IPS-NIHi7 (cell line): ENCODE data around the gene NAV2.

Experiments used
- DNase-seq: peaks from one replicate; pipeline ENCODE4 v3.0.0; 2012; ENCODE audit warnings: mixed read lengths; ENCODE audit errors: extremely low spot score

The NAV2 gene

DNA sequence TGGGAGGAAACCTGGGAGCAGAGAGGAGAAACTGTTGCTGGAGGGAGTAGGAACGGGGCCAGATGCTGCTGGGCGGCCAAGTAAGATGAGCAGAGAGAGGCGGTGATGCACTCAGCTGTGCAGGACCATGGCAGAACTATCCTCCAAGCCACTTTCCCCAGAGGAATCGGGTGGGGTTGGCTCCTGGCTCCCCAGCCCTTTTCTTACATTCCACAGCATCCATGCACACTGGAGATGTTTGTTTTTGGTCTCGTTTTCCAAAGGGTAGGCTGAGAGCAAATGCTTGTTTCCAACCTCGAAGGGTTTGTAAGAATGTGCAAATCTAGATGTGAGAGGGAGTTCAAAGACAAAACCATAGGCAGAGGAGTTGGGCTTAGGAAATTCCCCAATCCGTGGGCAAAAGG lies 374.5 kb downstream of the NAV2 start:
- DNase-seq, result no peak

- no peak for DNase-seq
Measured at GRCh38 chr11:20088397-20089225, 376.0 kb downstream of the NAV2 start.

- no peak for DNase-seq
Measured at GRCh38 chr11:20089367-20089766, 376.7 kb downstream of the NAV2 start.

- no peak for DNase-seq
Measured at GRCh38 chr11:20089796-20090653, 377.4 kb downstream of the NAV2 start.

GRCh38 chr11:20090654-20091374 lies 378.2 kb downstream of the NAV2 start:
- no peak for DNase-seq

DNA sequence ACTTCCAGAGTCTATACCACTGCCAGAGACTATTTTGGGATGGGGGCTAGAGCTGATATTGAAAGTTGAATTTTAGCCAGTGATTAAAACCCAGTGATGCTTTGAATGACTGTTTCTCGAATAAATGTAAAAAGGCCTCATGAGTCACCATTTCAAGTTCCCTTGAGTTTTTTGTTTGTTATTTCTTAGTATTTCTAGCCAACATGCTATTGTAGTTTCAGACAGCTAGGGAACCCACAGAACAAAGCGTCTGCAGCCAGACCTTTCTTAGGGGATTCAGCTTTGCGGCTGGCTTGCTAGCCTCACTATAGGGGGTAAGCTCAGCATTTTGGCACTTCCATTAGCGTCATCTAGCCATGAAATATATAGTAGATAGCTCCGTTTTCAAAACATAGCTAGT lies 381.1 kb downstream of the NAV2 start:
- no peak for DNase-seq

GRCh38 chr11:20095189-20095588 lies 382.6 kb downstream of the NAV2 start:
- no peak for DNase-seq

DNA sequence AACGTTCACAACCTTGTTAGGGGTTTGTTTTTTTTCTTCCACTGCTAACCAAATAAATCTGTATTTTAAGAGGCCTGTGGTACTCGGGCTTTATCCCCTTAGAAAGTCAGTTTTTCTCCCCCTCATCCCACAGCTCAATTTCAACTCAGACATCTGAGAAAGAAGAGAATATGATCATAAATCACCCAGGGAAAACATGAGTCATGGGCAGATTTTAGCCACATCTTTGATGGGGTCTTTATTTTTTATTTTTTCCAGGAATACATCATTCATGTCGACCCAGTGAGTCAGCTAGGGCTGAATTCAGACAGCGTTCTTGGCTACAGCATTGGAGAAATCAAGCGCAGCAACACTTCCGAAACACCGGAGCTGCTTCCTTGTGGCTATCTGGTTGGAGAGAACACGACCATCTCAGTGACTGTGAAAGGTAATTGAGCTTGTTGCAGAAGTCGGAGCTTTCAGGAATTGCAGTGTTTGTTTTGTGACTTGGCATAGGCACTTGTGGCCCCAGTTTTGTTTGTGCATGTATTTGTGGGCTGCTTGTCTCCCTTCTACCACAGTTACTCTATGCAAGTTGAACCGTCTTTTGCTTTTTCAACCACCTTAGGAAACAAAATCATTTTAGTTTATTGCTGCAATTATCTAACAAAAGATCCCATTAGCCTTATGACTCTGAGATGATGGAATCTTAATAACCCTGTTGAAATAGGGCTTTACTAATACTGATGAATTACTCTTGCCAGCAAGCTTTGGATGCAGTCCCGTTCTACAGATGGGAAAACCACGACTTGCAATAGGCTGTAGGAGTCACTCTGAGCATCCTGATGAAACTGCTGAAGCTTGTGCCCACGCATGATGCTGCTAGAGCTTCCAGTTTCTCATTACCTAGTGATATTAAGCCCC lies 384.9 kb downstream of the NAV2 start:
- no peak for DNase-seq

- DNase-seq, result no peak
Measured at GRCh38 chr11:20099527-20099926, 386.9 kb downstream of the NAV2 start.

DNA sequence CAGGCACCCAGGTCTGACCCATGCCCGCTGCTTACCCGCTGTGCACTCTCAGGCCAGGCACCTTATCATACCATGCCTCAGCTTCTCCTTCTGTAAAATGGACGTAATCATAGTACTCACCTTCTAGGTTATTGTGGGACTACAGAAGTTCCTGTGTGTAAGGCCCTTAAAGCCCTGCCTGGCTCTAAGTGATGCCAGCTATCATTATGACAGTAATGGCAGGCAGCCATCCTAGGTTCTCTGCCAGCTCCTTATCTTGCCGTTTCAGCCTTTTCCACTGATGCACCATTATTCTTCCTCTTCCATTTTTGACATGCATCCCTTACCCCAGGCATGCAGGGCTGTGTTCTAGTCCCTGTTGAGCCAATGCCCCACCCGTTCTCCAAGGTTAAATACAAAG lies 389.8 kb downstream of the NAV2 start:
- DNase-seq, result no peak

DNA sequence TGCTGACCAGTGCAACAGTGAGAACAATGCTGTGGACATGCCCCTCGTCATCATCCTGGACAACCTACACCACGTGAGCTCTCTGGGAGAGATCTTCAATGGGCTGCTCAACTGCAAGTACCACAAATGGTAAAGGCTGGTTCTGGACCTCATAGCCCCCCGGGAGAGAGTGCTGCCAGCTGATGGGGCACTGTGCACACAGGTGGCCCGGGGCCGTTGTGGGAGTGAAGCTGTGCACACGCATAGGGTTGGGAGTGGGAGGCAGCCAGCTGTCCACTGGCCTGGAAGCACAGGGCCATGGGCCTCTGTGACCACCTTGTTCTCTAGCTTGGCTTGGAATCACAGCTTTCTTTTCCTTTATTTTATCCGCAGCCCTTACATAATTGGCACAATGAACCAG lies 390.6 kb downstream of the NAV2 start:
- DNase-seq, result no peak

DNA sequence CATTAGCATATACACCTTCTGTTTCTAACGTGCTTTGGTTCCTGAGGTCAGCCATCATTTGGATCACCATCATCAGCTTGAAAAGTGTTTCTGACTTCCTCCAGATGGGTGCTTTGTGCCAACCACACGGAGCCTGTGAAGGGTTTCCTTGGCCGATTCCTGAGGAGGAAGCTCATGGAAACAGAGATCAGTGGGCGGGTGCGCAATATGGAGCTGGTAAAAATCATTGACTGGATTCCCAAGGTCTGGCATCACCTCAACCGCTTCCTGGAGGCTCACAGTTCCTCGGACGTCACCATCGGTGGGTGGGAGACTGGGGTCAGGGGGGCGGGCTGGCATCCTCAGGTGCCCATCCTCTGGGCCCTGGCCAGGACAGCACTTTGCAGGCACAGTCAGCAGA lies 392.8 kb downstream of the NAV2 start:
- DNase-seq, result no peak

DNA sequence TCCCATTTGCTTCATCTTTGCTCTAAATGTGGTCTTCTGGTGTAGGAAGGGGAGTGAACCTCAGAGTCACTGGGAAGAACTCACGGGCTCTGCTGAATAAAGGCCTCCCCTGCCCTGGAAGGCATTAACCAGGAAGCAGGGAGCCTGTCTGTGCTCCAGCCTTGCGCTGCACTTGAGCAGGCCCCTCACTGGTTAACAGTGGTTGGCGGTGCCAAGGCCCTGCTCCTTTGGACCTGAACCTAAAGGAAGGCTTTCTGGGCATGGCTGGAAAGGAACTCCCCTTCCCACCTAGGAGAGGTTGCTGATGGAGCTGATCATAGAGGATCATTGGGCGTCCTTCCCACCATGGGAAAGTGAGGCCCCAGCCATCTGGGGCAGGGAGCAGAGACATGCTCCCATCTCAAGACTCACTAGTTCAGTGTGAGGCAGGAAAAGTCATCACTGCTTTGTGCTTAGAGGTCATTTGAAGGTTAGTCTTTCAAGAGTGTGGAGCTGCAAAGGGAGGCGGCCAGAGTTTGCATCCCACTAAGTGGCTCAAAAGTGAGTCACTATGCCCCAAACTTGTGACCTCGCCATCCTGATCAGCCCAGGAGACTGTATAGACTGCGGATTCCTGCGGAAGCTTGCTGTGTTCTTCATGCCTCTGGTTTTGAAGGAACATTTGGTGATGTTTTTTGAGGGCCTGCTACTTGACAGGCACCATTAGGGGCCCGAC lies 397.3 kb downstream of the NAV2 start:
- no peak for DNase-seq

- DNase-seq, result peak; percentile 95
Measured at GRCh38 chr11:20110908-20111669, 398.5 kb downstream of the NAV2 start.

GRCh38 chr11:20111871-20112270 lies 399.2 kb downstream of the NAV2 start:
- no peak for DNase-seq

DNA sequence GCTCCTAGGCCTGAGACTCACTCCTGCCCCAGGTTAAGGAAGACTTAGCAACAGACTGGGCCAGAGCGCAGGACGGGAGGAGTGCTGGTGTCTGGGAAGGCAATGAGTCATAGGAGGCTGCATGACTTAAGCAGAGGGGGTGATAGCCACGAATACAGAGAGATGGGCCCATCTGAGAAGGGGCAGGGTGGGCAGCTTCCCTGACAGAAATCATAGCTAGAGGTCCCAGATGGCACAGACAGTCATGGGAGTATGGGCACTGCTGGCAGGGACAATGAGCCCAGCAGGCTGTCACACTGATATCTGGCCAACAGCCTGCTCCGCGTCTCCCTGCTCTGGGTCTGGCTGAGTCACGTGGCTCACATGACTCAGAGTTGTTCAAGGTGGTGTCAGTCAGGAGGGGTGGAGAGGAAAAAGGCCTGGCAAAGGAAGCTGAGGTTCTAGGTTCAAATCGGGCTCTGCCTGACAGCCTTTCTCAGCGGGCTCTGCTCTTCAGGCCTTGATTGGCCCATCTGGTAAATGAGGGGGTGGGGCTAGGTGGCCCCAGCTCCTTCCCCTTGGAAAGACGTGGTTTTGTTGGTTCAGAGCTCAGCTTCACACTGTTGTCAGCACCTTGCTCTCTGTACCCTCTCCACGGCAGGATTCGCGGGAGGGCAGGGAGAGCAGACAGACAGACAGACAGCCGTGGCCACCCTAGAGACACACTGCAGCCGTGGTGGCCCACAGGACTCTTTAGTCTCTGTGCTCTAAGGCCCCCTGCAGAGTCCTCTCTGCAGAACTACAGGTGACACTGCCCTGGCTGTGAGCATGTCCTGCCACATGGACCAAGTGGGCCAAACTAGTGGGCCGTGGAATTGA lies 399.9 kb downstream of the NAV2 start:
- peak; percentile 44 for DNase-seq

DNA sequence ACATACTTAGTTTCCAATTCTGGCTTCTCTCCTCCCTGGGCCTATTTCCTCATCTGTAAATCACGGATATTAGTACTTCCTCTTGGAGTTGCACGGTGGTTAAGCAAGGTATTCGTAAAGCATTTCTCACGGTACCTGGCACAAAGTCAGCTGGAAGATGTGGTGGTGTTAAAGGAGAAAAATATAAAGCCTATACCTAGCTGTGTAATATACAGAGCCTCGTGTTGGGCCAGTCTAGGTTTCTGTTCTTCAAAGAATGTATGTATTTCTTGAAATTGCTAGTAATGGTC lies 400.5 kb downstream of the NAV2 start:
- no peak for DNase-seq

GRCh38 chr11:20114588-20114987 lies 402.0 kb downstream of the NAV2 start:
- no peak for DNase-seq

DNA sequence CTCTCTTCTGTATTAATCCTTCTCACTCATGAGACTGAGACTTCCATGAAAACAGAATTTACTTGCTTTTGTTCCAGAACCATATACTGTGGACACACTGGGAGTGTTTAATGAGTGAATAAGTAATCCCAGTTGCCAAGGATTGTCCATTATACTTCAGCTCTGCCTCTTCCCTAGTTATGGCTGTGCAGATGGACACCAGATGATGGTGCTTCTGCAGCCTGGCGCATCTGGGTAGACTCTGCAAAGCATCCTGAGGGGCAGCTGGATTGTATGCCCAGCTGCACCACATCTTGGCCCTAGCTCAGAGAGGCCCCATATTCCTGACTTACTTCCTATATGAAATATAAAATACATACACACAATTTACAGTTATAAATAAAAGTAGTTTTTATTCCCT lies 404.2 kb downstream of the NAV2 start:
- no peak for DNase-seq
